Left lobe of liver (tissue), 2 donors: ENCODE results near the gene ATAD3C. TPM values are rescaled to one million over a fixed set of nuclear protein-coding genes. Genes with fewer than 3 reads are reported as not detected.
"Not testable (repeated sequence)": the region's sequence is repeated elsewhere in the genome, so short reads cannot be mapped to it uniquely, and the experiment has no call there.

Experiments
- ATAC-seq: fragments of 200-7000 bp; cut with Tn5 transposase; one replicate; pipeline ENCODE4 v1.9.1; 2020; ENCODE audit warnings: mild to moderate bottlenecking, moderate library complexity
- DNase-seq: peaks from one replicate; pipeline ENCODE4 v3.0.0-alpha.2; 2020; ENCODE audit warnings: low spot score
- total RNA-seq: library from RNA; stranded (reverse); gene quantifications from one replicate; pipeline ENCODE4 v1.2.1, GENCODE V29; 2021
- donor health status: DM: no; HTN: no; CAD: no; lungs with moderate emphysema.
- donor health status: DM: no; HTN: yes; CAD: no.

Gene ATAD3C
- total RNA-seq, 1 donor from 2014 or later: 2.9 TPM

GRCh38 chr1:1440262-1441001, 9.1 kb upstream of the ATAD3C start:
- DNase-seq: no peak

GRCh38 chr1:1441002-1441888, 8.2 kb upstream of the ATAD3C start:
- peak; percentile 60 for DNase-seq

More at GRCh38 chr1:1440262-1441001, 9.1 kb upstream of the ATAD3C start:
- ATAC-seq: no peak

DNA sequence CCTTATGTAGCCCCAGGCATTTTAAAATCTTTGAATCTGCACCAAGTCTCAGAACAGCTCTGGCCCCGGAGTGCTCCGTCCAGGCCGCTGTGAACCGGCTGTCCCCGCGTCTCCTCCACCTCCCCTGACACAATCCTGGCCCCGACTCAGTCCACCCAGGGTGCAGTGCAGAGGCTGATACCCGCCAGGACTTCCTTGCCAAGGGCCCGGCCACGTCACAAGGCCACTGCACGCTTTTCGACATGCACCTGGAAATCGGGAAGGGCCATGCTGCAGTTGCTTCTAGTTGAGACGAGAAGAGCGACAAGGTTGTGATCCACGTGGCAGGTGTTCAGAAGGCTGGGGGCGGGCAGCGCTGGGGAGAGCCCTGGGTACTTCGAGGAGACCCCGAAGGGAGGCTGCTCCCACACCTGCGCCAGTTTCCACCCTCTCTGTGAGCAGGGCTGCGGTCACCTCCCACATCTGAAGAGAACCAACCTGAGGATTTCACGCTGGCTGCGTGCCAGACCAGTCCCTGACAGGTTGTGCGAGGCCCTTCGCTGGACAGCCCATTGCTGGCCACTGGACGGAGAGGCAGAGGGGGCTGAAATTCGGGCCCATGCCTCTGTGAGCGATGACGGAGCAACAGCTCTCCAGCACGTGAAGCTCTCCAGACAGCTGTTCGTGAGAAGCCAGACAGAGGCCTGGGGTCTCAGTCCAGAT, 7.3 kb upstream of the ATAD3C start:
- peak; percentile 22 for ATAC-seq
- DNase-seq: peak; percentile 63

More at GRCh38 chr1:1441002-1441888, 8.2 kb upstream of the ATAD3C start:
- peak; percentile 54 for ATAC-seq

DNA sequence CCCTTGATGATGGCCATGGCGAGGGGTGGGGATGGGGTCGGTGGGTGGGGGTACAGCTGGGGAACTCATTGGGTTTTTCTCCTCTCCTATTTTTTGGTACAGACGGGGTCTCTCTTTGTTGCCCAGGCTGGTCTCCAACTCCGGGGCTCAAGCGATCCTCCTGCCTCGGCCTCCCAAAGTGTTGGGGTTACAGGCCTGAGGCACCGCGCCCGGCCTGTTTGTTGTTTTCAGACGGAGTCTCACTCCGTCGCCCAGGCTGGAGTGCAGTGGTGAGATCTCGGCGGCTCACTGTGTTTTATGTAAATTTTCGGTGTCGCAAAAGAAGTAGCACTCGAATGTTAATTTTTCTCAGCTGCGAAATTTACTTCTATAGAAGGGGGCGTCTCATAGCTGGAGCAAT, 2.9 kb upstream of the ATAD3C start:
- ATAC-seq, DNase-seq: not testable (repeated sequence)

DNA sequence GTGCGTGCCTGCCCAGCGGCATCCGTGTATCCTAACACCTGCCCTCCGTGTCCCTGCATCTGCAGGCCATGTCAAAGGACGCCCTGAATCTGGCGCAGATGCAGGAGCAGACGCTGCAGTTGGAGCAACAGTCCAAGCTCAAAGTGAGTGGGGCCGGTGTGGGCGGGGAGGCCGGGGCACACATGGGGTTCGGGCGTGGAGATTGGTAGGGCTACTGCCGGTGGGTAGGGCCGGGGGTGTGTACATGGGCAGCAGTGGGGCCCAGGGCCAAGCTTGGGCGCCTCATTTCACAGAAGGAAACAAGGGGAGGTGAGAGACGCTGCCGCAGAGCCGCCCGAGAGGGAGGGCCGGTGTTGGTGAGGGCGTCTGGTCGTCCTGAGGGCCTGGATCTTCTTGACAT, 1.1 kb downstream of the ATAD3C start:
- not testable (repeated sequence) for DNase-seq

DNA sequence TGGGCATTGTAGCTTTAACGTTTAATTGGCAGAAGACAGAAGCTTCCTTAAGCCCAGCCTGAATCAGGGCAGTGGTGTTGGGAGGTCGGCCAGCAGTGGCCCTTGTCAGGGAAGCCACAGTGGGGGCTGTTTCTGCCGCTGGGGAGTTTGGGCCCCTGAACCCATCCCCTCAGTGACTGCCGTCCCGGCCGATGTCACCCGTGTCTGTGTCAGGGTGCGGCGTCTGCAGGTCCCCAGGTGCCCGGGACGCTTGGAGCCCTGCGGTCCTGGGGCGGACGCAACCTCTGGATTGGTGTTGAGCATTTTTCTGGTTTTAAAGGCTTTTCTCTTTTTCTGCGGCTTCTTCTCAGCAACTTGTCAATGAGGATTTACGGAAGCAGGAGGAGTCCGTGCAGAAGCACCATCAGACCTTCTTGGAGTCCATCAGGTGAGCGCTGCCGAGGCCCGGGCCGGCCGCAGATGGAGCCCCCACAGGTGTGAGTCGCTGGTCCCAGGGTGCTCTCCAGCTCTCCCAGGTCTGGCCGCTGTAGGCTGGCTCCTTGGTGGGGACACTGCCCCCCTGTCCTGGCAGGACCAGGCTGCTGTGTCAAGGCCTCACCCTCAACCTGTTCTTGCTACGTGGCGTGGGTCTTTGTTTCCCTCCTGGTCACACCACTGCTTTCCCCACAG, 2.3 kb downstream of the ATAD3C start:
- ATAC-seq: no peak
- DNase-seq: no peak

More for the DNA sequence above, 1.1 kb downstream of the ATAD3C start:
- not testable (repeated sequence) for ATAC-seq

DNA sequence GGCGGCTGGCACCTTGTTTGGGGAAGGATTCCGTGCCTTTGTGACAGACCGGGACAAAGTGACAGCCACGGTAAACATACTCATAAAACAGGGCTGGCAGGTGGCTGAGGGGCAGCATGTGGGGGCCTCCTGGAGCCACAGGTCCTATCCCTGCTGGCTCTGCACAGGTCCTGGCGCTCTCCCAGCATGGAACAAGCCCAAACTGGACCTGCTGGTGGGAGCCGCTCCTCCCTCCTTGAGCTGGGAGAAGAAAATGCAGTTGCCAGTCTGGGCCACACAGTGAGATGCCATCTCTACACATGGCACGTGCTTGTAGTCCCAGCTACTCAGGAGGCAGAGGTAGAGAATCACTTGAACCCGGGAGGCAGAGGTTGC, 2.9 kb downstream of the ATAD3C start:
- not testable (repeated sequence) for ATAC-seq, DNase-seq

- ATAC-seq (no peak), DNase-seq (no peak)
Observed at GRCh38 chr1:1452882-1453281, 3.4 kb downstream of the ATAD3C start.

DNA sequence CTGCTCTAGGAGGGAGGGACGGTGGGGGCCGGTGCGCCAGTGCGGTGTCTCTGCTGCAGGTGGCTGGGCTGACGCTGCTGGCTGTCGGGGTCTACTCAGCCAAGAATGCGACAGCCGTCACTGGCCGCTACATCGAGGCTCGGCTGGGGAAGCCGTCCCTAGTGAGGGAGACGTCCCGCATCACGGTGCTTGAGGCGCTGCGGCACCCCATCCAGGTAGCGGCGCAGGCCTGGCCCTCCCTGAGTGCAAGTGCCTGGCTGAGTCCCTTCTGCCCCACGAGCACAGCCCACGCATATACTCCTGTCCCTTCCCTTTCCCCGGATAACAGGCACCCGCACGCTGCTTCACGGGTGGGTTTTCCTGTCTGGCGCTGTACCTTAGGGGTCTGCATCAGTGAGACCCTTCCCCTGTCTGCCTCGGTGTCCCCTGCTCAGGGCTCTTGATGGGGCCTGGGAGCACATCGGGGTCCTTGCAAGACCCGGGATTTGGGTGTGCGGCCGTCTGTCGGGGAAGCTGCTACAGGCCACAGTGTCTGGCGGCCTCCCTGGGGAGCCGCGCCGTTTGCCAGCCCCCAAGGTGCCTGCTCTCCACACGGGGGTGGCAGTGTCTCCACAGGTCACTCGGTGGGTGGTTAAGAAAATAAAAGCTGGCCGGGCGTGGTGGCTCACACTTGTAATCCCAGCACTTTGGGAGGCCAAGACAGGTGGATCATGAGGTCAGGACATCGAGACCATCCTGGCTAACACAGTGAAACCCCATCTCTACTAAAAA, 5.0 kb downstream of the ATAD3C start:
- ATAC-seq, DNase-seq: not testable (repeated sequence)

DNA sequence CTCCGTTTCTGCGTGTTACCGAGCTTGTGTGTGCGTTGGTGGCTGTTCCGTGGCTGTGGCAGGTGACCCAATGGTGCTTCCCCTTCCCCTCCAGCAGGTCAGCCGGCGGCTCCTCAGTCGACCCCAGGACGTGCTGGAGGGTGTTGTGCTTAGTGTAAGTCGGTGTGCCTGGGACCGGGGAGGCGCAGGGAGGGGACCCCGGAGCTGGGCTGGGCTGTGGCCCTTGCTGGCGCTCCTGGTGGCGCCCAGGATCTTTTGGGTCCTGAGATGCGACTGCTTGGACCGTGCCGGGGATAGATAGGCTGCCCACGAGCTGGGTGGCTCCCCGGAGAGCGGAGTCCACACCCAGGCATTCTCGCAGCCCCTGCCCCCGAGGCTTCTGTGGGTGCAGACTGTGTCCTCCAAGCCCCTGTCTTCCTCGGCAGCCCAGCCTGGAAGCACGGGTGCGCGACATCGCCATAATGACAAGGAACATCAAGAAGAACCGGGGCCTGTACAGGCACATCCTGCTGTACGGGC, 5.9 kb downstream of the ATAD3C start:
- ATAC-seq: no peak
- no peak for DNase-seq

- not testable (repeated sequence) for DNase-seq, ATAC-seq
Observed at GRCh38 chr1:1455934-1456333, 6.4 kb downstream of the ATAD3C start.

- ATAC-seq (peak; percentile 93), DNase-seq (peak; percentile 72)
Observed at GRCh38 chr1:1456683-1457255, 7.3 kb downstream of the ATAD3C start.

DNA sequence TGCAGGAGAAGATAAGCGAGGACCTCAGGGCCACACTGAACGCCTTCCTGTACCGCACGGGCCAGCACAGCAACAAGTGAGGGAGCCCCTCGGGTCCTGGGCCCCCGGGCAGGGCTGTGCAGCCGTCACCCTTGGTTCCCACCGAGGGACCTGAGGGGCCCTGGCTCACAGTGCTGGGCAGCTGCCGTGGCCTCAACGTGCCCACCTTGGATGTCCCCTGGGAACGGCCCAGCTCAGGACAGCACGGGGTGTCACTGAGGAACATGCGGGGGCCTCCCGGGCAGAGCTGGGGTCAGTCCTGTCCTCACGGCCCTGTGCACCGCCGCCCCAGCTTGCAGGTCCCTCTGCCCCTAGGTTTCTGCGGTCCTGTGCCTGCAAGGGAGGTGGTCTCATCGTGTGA, 9.7 kb downstream of the ATAD3C start:
- ATAC-seq, DNase-seq: not testable (repeated sequence)

GRCh38 chr1:1459711-1460110, 10.2 kb downstream of the ATAD3C start:
- ATAC-seq, DNase-seq: not testable (repeated sequence)

- no peak for ATAC-seq
Observed at GRCh38 chr1:1460540-1461130, 11.1 kb downstream of the ATAD3C start.

DNA sequence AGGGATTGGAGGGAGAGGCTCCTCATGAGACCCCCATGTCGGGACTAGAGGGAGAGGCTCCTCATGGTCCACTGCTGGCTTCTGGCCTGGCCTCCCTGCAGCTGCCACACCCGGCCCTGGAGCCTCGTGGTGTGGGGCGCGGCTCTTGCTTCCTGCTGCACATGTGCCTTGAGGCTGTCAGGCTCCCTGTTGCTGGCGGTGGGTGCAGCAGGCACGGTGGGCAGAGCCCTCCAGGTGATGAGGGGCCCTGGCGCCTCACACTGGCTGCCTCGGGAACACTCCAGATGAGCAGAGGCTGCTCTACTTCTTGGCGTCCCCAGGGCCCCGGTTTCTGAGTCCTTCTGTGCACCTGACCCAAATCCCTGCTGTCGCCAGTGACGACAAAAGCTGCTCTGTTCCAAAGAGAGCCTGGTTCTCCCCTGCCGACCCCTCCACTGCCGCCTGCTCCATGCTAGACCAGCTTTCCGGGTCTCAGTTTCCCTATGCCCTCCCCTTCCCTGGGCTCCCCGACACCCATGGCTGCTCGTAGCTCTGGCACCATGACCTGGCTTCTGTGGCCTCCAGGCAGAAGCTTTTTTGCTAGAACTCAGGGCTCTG, 12.3 kb downstream of the ATAD3C start:
- DNase-seq (no peak), ATAC-seq (no peak)

More at GRCh38 chr1:1460540-1461130, 11.1 kb downstream of the ATAD3C start:
- DNase-seq: no peak

- no peak for DNase-seq
- ATAC-seq: peak; percentile 27
Observed at GRCh38 chr1:1462318-1462966, 13.0 kb downstream of the ATAD3C start.

GRCh38 chr1:1463312-1463711, 13.8 kb downstream of the ATAD3C start:
- ATAC-seq: no peak
- no peak for DNase-seq
